ENCODE results near the gene CHRNA4. TPM values are rescaled to one million over a fixed set of nuclear protein-coding genes. Genes with fewer than 3 reads are reported as not detected.

The CHRNA4 gene
- total RNA-seq, 3 donors from 2014 or later (not counting 1 experiment from before 2014, with no cell fraction given), result not detected

- H3K27ac ChIP-seq (ENCODE audit: low read length), result no peak overlapping the region
- 79% methylated on average over 29 of the region's 30 CpGs for WGBS (ENCODE audit: insufficient coverage)
- ATAC-seq (no peak), DNase-seq (no peak)
- no peaks in the 10 kb centered on the region for H3K36me3 ChIP-seq (ENCODE audit: control insufficient read depth, insufficient read depth, low read length)
- peaks cover 0 to 2% of the 10 kb centered on the region in 2 donors for H3K27me3 Mint-ChIP-seq (ENCODE audit: low read depth in 2 of 2)
- H3K9me3 ChIP-seq (ENCODE audit: control insufficient read depth, insufficient read depth, low read length), result no peaks in the 10 kb centered on the region
- H3K4me1 Mint-ChIP-seq, result no peaks in the 10 kb centered on the region
- H3K4me3 ChIP-seq (ENCODE audit: low read length), result no peak overlapping the region
- H3K9me3 Mint-ChIP-seq, result no peaks in the 10 kb centered on the region
- no peaks in the 10 kb centered on the region for H3K4me1 ChIP-seq (ENCODE audit: control insufficient read depth, insufficient read depth, low read length)
- no peak overlapping the region for H3K4me3 Mint-ChIP-seq
- no peak overlapping the region for H3K27ac Mint-ChIP-seq
- intact Hi-C loops (cut with micrococcal nuclease), result no loop called here
- peaks cover 15% of the 10 kb centered on the region for H3K27me3 ChIP-seq (ENCODE audit: control insufficient read depth, insufficient read depth, low read length)
- no peak for TF ChIP-seq CTCF (IDR thresholded peaks at IDR 0.05)
- H3K36me3 Mint-ChIP-seq, result no peaks in the 10 kb centered on the region
Observed at GRCh38 chr20:63356931-63357879, 3.9 kb downstream of the CHRNA4 start.

- no peak for DNase-seq
- Histone ChIP-seq H3K27me3 (ENCODE audit: control insufficient read depth, insufficient read depth, low read length) (peaks cover 9% of the 10 kb centered on the region), H3K4me1 (ENCODE audit: control insufficient read depth, insufficient read depth, low read length) (no peaks in the 10 kb centered on the region), H3K27ac (ENCODE audit: low read length) (no peak overlapping the region), H3K36me3 (ENCODE audit: control insufficient read depth, insufficient read depth, low read length) (no peaks in the 10 kb centered on the region), H3K9me3 (ENCODE audit: control insufficient read depth, insufficient read depth, low read length) (no peaks in the 10 kb centered on the region), H3K4me3 (ENCODE audit: low read length) (no peak overlapping the region)
- 85% methylated on average over 8 of the region's 8 CpGs for WGBS (ENCODE audit: insufficient coverage)
- H3K4me3 Mint-ChIP-seq, result no peak overlapping the region
- H3K36me3 Mint-ChIP-seq, result no peaks in the 10 kb centered on the region
- ATAC-seq, result no peak
- no peak for TF ChIP-seq CTCF (IDR thresholded peaks at IDR 0.05)
- H3K27me3 Mint-ChIP-seq (ENCODE audit: low read depth in 2 of 2), result peaks cover 0 to 2% of the 10 kb centered on the region in 2 donors
- H3K9me3 Mint-ChIP-seq, result no peaks in the 10 kb centered on the region
- no peaks in the 10 kb centered on the region for H3K4me1 Mint-ChIP-seq
- intact Hi-C loops (cut with micrococcal nuclease), result no loop called here
- H3K27ac Mint-ChIP-seq, result no peak overlapping the region
Observed at GRCh38 chr20:63356511-63356910, 4.6 kb downstream of the CHRNA4 start.

- DNase-seq, result no peak
- no peaks in the 10 kb centered on the region for H3K4me1 Mint-ChIP-seq
- H3K9me3 ChIP-seq (ENCODE audit: control insufficient read depth, insufficient read depth, low read length), result no peaks in the 10 kb centered on the region
- WGBS (ENCODE audit: insufficient coverage), result 95% methylated on average over 8 of the region's 11 CpGs
- no peak overlapping the region for H3K4me3 ChIP-seq (ENCODE audit: low read length)
- H3K36me3 ChIP-seq (ENCODE audit: control insufficient read depth, insufficient read depth, low read length), result no peaks in the 10 kb centered on the region
- no peak overlapping the region for H3K27ac Mint-ChIP-seq
- no peaks in the 10 kb centered on the region for H3K4me1 ChIP-seq (ENCODE audit: control insufficient read depth, insufficient read depth, low read length)
- H3K9me3 Mint-ChIP-seq, result no peaks in the 10 kb centered on the region
- intact Hi-C loops (cut with micrococcal nuclease), result no loop called here
- no peak overlapping the region for H3K27ac ChIP-seq (ENCODE audit: low read length)
- peaks cover 8% of the 10 kb centered on the region for H3K27me3 ChIP-seq (ENCODE audit: control insufficient read depth, insufficient read depth, low read length)
- peaks cover 0 to 2% of the 10 kb centered on the region in 2 donors for H3K27me3 Mint-ChIP-seq (ENCODE audit: low read depth in 2 of 2)
- H3K36me3 Mint-ChIP-seq, result no peaks in the 10 kb centered on the region
- no peak for TF ChIP-seq CTCF (IDR thresholded peaks at IDR 0.05)
- H3K4me3 Mint-ChIP-seq, result no peak overlapping the region
- no peak for ATAC-seq
Observed at GRCh38 chr20:63355781-63356295, 5.3 kb downstream of the CHRNA4 start.

Measured in natural killer cell (primary cell).